Activated CD4-positive, alpha-beta T cell treated with anti-CD3 and anti-CD28 coated beads, Interleukin-2, Interleukin-4, amounts not matched to agents 100 ng/mL and 50 ng/mL, durations not matched to agents 16 hours and 8 hours (primary cell): ENCODE data around the gene CCDC167.
A peak's percentile ranks its signal among the peaks of the same experiment; 100 is the strongest.

Experiments
- DNase-seq: peaks from one replicate; pipeline ENCODE4 v3.0.0-alpha.2; 2020; ENCODE audit warnings: low spot score

CCDC167 gene

GRCh38 chr6:37499433-37500293 lies at the start of gene CCDC167:
Gene CCDC167 (minus strand): TSS chr6:37499893. CDS start chr6:37499863, 30 bp downstream.
- DNase-seq = peak; percentile 99

GRCh38 chr6:37549154-37549553 lies 49.5 kb upstream of the CCDC167 start:
- DNase-seq = no peak

GRCh38 chr6:37548067-37548674 lies 48.5 kb upstream of the CCDC167 start:
- no peak for DNase-seq

- DNase-seq = no peak
Observed at GRCh38 chr6:37547564-37548061, 47.9 kb upstream of the CCDC167 start.

- no peak for DNase-seq
Observed at GRCh38 chr6:37546141-37546871, 46.6 kb upstream of the CCDC167 start.

GRCh38 chr6:37544530-37544929 lies 44.8 kb upstream of the CCDC167 start:
- DNase-seq = no peak

GRCh38 chr6:37543361-37543760 lies 43.7 kb upstream of the CCDC167 start:
- DNase-seq = no peak

- DNase-seq = no peak
Observed at GRCh38 chr6:37541346-37541745, 41.7 kb upstream of the CCDC167 start.

- DNase-seq = no peak
Observed at GRCh38 chr6:37540390-37540789, 40.7 kb upstream of the CCDC167 start.

GRCh38 chr6:37540029-37540352 lies 40.3 kb upstream of the CCDC167 start:
- no peak for DNase-seq

- no peak for DNase-seq
Observed at GRCh38 chr6:37539171-37540028, 39.7 kb upstream of the CCDC167 start.

- no peak for DNase-seq
Observed at GRCh38 chr6:37538107-37538506, 38.4 kb upstream of the CCDC167 start.

GRCh38 chr6:37537548-37537947 lies 37.9 kb upstream of the CCDC167 start:
- DNase-seq = no peak

- no peak for DNase-seq
Observed at GRCh38 chr6:37536491-37537190, 36.9 kb upstream of the CCDC167 start.

- DNase-seq = no peak
Observed at GRCh38 chr6:37535759-37536490, 36.2 kb upstream of the CCDC167 start.

- no peak for DNase-seq
Observed at GRCh38 chr6:37535428-37535758, 35.7 kb upstream of the CCDC167 start.

GRCh38 chr6:37534893-37535292 lies 35.2 kb upstream of the CCDC167 start:
- no peak for DNase-seq

- DNase-seq = no peak
Observed at GRCh38 chr6:37532122-37532521, 32.4 kb upstream of the CCDC167 start.

GRCh38 chr6:37531437-37532036 lies 31.8 kb upstream of the CCDC167 start:
- DNase-seq = no peak

GRCh38 chr6:37531026-37531425 lies 31.3 kb upstream of the CCDC167 start:
- no peak for DNase-seq
